K562 (cell line): ENCODE results near the gene TCTN3. TPM values are rescaled to one million over a fixed set of nuclear protein-coding genes. Genes with fewer than 3 reads are reported as not detected.

Experiments used
- ATAC-seq: fragments of 200-7000 bp; cut with Tn5 transposase; 3 replicates; pipeline ENCODE4 v1.9.1; 2020; ENCODE audit warnings: moderate library complexity
- BruUV-seq: library from RNA; stranded (reverse); fragments of 400-500 nt; replicated peaks from 2 replicates; lab custom pipeline; 2021; lab: Mats Ljungman, UMichigan
- CTCF ChIA-PET: fragments of 300-600 bp; formaldehyde crosslinking; extraction: SDS; loops from one replicate; lab custom pipeline; 2021; ENCODE audit warnings: low intra/inter-chr PET ratio; lab: Yijun Ruan, JAX
- POLR2A ChIA-PET: fragments of 300-600, 350-650 bp; sonication (Branson Sonifier 250); formaldehyde crosslinking; extraction: SDS; loops from one replicate; lab custom pipeline; 2021; ENCODE audit warnings: antibody characterized with exemption, inconsistent platforms; lab: Yijun Ruan, JAX
- DNase-seq, 4 experiments: peaks; one replicate each; pipeline versions ENCODE4 v3.0.0 to v3.0.0-alpha.2; 2011 to 2018; ENCODE audit warnings: low spot score in 3 of 4, mixed read lengths in 3 of 4; ENCODE audit errors: extremely low read depth in 1 of 4
- FAIRE-seq: peaks from 2 replicates; lab custom pipeline; 2011; peaks lifted over from hg19 to GRCh38; lab: Jason Lieb, UNC
- H2AFZ ChIP-seq: 2 replicates; pipeline ENCODE4 v1.6.0; 2011; ENCODE audit warnings: low read depth, low read length, control low read depth, inconsistent platforms
- H3K27ac ChIP-seq: fragments of 200-600 bp; 3 replicates; pipeline ENCODE4 v1.8.0; 2011; ENCODE audit warnings: low read depth, mild to moderate bottlenecking, control low read depth, inconsistent platforms, low read length, moderate library complexity, mixed read lengths; ENCODE audit errors: extremely low read depth
- H3K27me3 ChIP-seq, 2 experiments: fragments of 300-600 bp in 1 of 2; 2 replicates in 1 of 2; 3 replicates in 1 of 2; pipeline versions ENCODE4 v1.6.0 to v1.8.0; 2011; ENCODE audit warnings: inconsistent platforms in 2 of 2, low read length in 2 of 2, mild to moderate bottlenecking in 1 of 2, mixed read lengths in 1 of 2, moderate library complexity in 1 of 2; ENCODE audit not compliant: control insufficient read depth in 2 of 2, insufficient read depth in 2 of 2
- H3K36me3 ChIP-seq: fragments of 300-600 bp; 3 replicates; pipeline ENCODE4 v1.8.0; 2011; ENCODE audit warnings: mild to moderate bottlenecking, low read length, inconsistent platforms; ENCODE audit not compliant: control insufficient read depth, insufficient read depth
- H3K4me1 ChIP-seq, 2 experiments: fragments of 200-600 bp in 1 of 2; replicated peaks in 1 of 2; 2 replicates in 1 of 2; 3 replicates in 1 of 2; pipeline versions ENCODE4 v1.5.1 to v1.8.0; 2011; ENCODE audit warnings: inconsistent platforms in 2 of 2, low read length in 2 of 2, mild to moderate bottlenecking in 1 of 2, mixed read lengths in 1 of 2, moderate library complexity in 1 of 2; ENCODE audit not compliant: control insufficient read depth in 2 of 2, insufficient read depth in 2 of 2
- H3K4me2 ChIP-seq: 2 replicates; pipeline ENCODE4 v1.6.1; 2011; ENCODE audit warnings: low read length, control low read depth, inconsistent platforms, mixed read lengths; ENCODE audit not compliant: insufficient read depth
- H3K4me3 ChIP-seq: fragments of 200-600 bp; sonication (generic), shearing (Covaris generic); 2 replicates; pipeline ENCODE4 v1.5.1; 2016; ENCODE audit warnings: control low read depth, inconsistent platforms
- H3K79me2 ChIP-seq: fragments of 200-600 bp; 3 replicates; pipeline ENCODE4 v1.8.0; 2011; ENCODE audit warnings: low read length, inconsistent platforms; ENCODE audit not compliant: control insufficient read depth, insufficient read depth
- H3K9ac ChIP-seq, 2 experiments: 2 replicates each; pipeline versions ENCODE4 v1.6.0 to v1.6.1; 2011; ENCODE audit warnings: low read depth in 2 of 2, low read length in 2 of 2, control low read depth in 1 of 2, inconsistent platforms in 1 of 2, mild to moderate bottlenecking in 1 of 2, mixed read lengths in 1 of 2; ENCODE audit not compliant: insufficient read depth in 1 of 2
- H3K9me1 ChIP-seq: one replicate; pipeline ENCODE4 v1.6.0; 2011; ENCODE audit warnings: inconsistent platforms, mild to moderate bottlenecking, low read length, moderate library complexity; ENCODE audit not compliant: control insufficient read depth, insufficient read depth
- H3K9me3 ChIP-seq: replicated peaks from 2 replicates; pipeline ENCODE4 v1.5.1; 2011; ENCODE audit warnings: low read depth, low read length, inconsistent platforms; ENCODE audit not compliant: control insufficient read depth, insufficient read depth
- H4K20me1 ChIP-seq: replicated peaks from 2 replicates; pipeline ENCODE4 v1.6.1; 2011; ENCODE audit warnings: low read length, inconsistent platforms, mixed read lengths; ENCODE audit not compliant: control insufficient read depth, insufficient read depth
- BCOR ChIP-seq: fragments of 450-650 bp; IDR thresholded peaks from 2 replicates; pipeline ENCODE4 v1.6.1; 2016
- FOSL1 ChIP-seq: fragments of 200-800 bp; sonication (Bioruptor generic); conservative IDR thresholded peaks from 2 replicates; pipeline ENCODE4 v1.6.1; 2016; ENCODE audit warnings: missing genetic modification characterization, missing compliant biosample characterization
- HMG20A ChIP-seq: fragments of 450-650 bp; formaldehyde crosslinking; conservative IDR thresholded peaks from 2 replicates; pipeline ENCODE4 v1.4.0; 2020; ENCODE audit warnings: mild to moderate bottlenecking, mixed read lengths
- NBN ChIP-seq: fragments of 450-650 bp; IDR thresholded peaks from 2 replicates; pipeline ENCODE4 v1.6.1; 2016; ENCODE audit warnings: low read depth, mild to moderate bottlenecking
- TCF7 ChIP-seq: sonication (generic); IDR thresholded peaks from 2 replicates; pipeline ENCODE4 v1.6.1; 2016; ENCODE audit warnings: antibody characterized with exemption, borderline replicate concordance
- ZNF12 ChIP-seq: sonication (generic); formaldehyde crosslinking; IDR thresholded peaks from 2 replicates; pipeline ENCODE4 v1.4.0; 2020; ENCODE audit warnings: mild to moderate bottlenecking, missing genetic modification reagents
- WGBS: fragments of 100-300 bp; shearing (Covaris generic); methylation state at CpG from one replicate; pipeline ENCODE4 v1.1.6; 2016; ENCODE audit warnings: low coverage, mixed read lengths; ENCODE audit not compliant: insufficient coverage; ENCODE audit errors: missing lambda C conversion rate; 5-methylcytosine and 5-hydroxymethylcytosine counted together
- in situ Hi-C: fragments of 300-500 bp; cut with MboI; formaldehyde crosslinking; loops from 4 replicates; pipeline ENCODE4 v1.15.0; 2018; ENCODE audit warnings: inconsistent platforms, mixed read lengths
- intact Hi-C: fragments of 100-400 bp; cut with micrococcal nuclease; formaldehyde crosslinking; loops from 2 replicates; pipeline ENCODE4 v1.14.2; 2022
- polyA plus RNA-seq, 8 experiments: library from polyadenylated mRNA; depleted of rRNA in 4 of 8; stranded (reverse) in 5 of 8; unstranded in 3 of 8; fragments of >200 nt; fragmentation: Nextera tagmentation in 2 of 8; fragmentation: Illumina TruSeq in 1 of 8; extraction: Ambion mirVana in 2 of 8; extraction: Trizol in 1 of 8; gene quantifications; 2 replicates each; pipeline versions ENCODE4 v1.2.1 to v1.2.3, GENCODE V29; 2011 to 2014; ENCODE audit warnings: inconsistent platforms in 1 of 8, missing spikeins in 1 of 8
- total RNA-seq, 7 experiments: library from RNA; depleted of rRNA in 6 of 7; stranded (reverse); fragments of >200 nt in 6 of 7; fragmentation: Illumina TruSeq in 2 of 7; extraction: Trizol in 2 of 7; gene quantifications; 2 replicates each; pipeline versions ENCODE4 v1.2.1 to v1.2.3, GENCODE V29; 2011 to 2021; ENCODE audit warnings: low replicate concordance in 1 of 7
- TF ChIP-seq, protein P1 (sequence below): sonication (generic); formaldehyde crosslinking; IDR thresholded peaks from 2 replicates; pipeline ENCODE4 v1.5.0; 2020; ENCODE audit warnings: missing genetic modification reagents
- TF ChIP-seq, protein P2 (sequence below), 3 experiments: fragments of 200-800 bp in 1 of 3; sonication (Bioruptor generic) in 1 of 3; sonication (generic) in 1 of 3; formaldehyde crosslinking in 1 of 3; IDR thresholded peaks; 2 replicates each; pipeline versions ENCODE4 v1.6.1 to v1.8.0; 2016 to 2022; ENCODE audit warnings: mild to moderate bottlenecking in 2 of 3, missing compliant biosample characterization in 2 of 3, missing genetic modification characterization in 2 of 3, missing genetic modification reagents in 1 of 3
- TF ChIP-seq, protein P3 (sequence below): sonication (generic); formaldehyde crosslinking; IDR thresholded peaks from 2 replicates; pipeline ENCODE4 v1.8.1; 2023; ENCODE audit warnings: mild to moderate bottlenecking, missing genetic modification reagents

Gene TCTN3
- total and polyA plus RNA-seq, 9 of the 15 experiments (the other 6 are each of a cell fraction or from before 2014, with no cell fraction given), result 10.4 to 25.8 (median 16.3) TPM

DNA sequence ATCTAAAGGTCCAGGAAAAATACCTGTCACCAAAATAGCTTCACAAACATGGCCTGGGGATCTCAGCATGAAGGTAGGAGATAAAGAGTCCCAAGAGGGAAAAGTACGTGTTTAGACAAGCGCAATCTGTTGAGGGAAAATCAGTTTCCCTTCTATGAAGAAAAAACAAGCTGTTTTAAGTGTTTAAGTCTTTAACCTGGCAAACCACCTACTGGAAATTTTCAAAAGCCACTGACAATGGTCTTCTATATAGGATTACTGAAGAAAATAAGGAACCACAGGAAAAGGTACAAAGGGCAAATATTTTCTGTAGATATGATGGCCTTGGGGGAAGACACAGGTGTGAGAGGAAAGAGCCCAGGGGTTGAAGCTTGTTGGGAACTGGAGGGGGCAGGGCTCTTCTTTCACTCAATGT, 58.4 kb downstream of the TCTN3 start (continued):
- TF ChIP-seq FOSL1 (tag), result no peak
- TF ChIP-seq, protein P1, sequence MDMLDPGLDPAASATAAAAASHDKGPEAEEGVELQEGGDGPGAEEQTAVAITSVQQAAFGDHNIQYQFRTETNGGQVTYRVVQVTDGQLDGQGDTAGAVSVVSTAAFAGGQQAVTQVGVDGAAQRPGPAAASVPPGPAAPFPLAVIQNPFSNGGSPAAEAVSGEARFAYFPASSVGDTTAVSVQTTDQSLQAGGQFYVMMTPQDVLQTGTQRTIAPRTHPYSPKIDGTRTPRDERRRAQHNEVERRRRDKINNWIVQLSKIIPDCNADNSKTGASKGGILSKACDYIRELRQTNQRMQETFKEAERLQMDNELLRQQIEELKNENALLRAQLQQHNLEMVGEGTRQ (CRISPR knock-in tag), result no peak
- TF ChIP-seq, protein P2, sequence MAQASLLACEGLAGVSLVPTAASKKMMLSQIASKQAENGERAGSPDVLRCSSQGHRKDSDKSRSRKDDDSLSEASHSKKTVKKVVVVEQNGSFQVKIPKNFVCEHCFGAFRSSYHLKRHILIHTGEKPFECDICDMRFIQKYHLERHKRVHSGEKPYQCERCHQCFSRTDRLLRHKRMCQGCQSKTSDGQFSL (CRISPR knock-in tag; IDR thresholded peaks at IDR 0.05), result no peak
- TF ChIP-seq, protein P2 (tag; IDR thresholded peaks at IDR 0.05), result no peak
- no peak for TF ChIP-seq ZNF12 (CRISPR knock-in tag)
- TF ChIP-seq, all 486 proteins: peak for 0

DNA sequence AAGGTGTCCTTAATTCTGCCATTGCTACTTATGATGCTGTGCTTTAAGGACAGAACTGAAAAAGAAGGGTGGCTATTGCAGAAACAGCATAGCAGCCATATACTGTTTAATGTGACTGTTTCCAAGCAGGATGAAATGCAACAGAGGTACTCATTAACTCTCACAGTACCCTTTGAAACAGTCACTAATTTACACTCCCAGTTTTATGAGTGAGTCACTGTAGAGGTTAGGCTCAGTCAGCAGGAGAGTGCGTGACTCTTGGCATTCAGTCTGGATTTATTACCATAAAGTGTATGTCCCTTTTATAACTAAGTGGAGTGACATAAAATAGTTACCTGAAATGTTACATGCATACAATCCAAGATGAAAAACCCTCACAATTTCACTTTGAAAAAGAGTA, 64.9 kb downstream of the TCTN3 start:
- intact Hi-C loops, result no loop called here
- Histone ChIP-seq H3K4me1 (no peaks in the 10 kb centered on the region), H3K4me3 (no peak overlapping the region), H3K79me2 (no peaks in the 10 kb centered on the region), H2AFZ (no peak overlapping the region), H4K20me1 (no peaks in the 10 kb centered on the region), H3K27me3 (no peaks in the 10 kb centered on the region), H3K36me3 (peaks cover 76% of the 10 kb centered on the region; the same call in 2 of the 3 replicates), H3K9me1 (no peaks in the 10 kb centered on the region), H3K4me2 (no peak overlapping the region), H3K27ac (no peak overlapping the region), H3K9ac (no peak overlapping the region), H3K9me3 (no peaks in the 10 kb centered on the region)
- ATAC-seq (no peak), FAIRE-seq (no peak), DNase-seq (no peak)
- no TSS peak for BruUV-seq
- in situ Hi-C loops, result no loop called here
- ChIA-PET POLR2A (no interaction called here), CTCF (no interaction called here)
- 63% methylated on average over 1 of the region's 1 CpG for WGBS
- no peak for TF ChIP-seq TCF7
- TF ChIP-seq BCOR, result no peak
- TF ChIP-seq NBN, result no peak
- TF ChIP-seq, protein P3, sequence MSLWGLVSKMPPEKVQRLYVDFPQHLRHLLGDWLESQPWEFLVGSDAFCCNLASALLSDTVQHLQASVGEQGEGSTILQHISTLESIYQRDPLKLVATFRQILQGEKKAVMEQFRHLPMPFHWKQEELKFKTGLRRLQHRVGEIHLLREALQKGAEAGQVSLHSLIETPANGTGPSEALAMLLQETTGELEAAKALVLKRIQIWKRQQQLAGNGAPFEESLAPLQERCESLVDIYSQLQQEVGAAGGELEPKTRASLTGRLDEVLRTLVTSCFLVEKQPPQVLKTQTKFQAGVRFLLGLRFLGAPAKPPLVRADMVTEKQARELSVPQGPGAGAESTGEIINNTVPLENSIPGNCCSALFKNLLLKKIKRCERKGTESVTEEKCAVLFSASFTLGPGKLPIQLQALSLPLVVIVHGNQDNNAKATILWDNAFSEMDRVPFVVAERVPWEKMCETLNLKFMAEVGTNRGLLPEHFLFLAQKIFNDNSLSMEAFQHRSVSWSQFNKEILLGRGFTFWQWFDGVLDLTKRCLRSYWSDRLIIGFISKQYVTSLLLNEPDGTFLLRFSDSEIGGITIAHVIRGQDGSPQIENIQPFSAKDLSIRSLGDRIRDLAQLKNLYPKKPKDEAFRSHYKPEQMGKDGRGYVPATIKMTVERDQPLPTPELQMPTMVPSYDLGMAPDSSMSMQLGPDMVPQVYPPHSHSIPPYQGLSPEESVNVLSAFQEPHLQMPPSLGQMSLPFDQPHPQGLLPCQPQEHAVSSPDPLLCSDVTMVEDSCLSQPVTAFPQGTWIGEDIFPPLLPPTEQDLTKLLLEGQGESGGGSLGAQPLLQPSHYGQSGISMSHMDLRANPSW (CRISPR knock-in tag), result no peak
- TF ChIP-seq HMG20A (CRISPR knock-in tag), result no peak
